Prostate gland (tissue), 2 donors: Measurements from ENCODE around the gene ARHGAP24. TPM values are rescaled to one million over a fixed set of nuclear protein-coding genes. Genes with fewer than 3 reads are reported as not detected.

Experiments
- DNase-seq: peaks from one replicate; pipeline ENCODE4 v3.0.0-alpha.2; 2019; ENCODE audit warnings: low spot score
- H3K27ac ChIP-seq, 2 donors: fragments of 200-600 bp; sonication (generic); 2 replicates each; pipeline ENCODE4 v1.5.1; 2017 to 2019
- H3K27me3 ChIP-seq: fragments of 200-600 bp; sonication (generic); replicated peaks from 2 replicates; pipeline ENCODE4 v1.5.1; 2019; ENCODE audit not compliant: insufficient read depth
- H3K36me3 ChIP-seq, 2 donors: fragments of 200-600 bp; sonication (generic); 1 replicate in 1 of 2; 2 replicates in 1 of 2; pipeline versions ENCODE4 v1.5.1 to v1.8.1; 2017 to 2019
- H3K4me1 ChIP-seq: fragments of 200-600 bp; sonication (generic); replicated peaks from 2 replicates; pipeline ENCODE4 v1.5.1; 2019
- H3K4me3 ChIP-seq, 2 donors: fragments of 200-600 bp; sonication (generic); 2 replicates each; pipeline ENCODE4 v1.5.1; 2017 to 2019
- H3K9me3 ChIP-seq: fragments of 200-600 bp; sonication (generic); 2 replicates; pipeline ENCODE4 v1.5.1; 2017
- POLR2A ChIP-seq: fragments of 450-650 bp; IDR thresholded peaks from one replicate; pipeline ENCODE4 v1.6.1; 2016; ENCODE audit warnings: antibody characterized with exemption, mild to moderate bottlenecking
- POLR2AphosphoS5 ChIP-seq: sonication (generic); formaldehyde crosslinking; IDR thresholded peaks from one replicate; pipeline ENCODE4 v1.6.1; 2017; ENCODE audit warnings: antibody characterized with exemption
- WGBS: methylation state at CpG from one replicate; pipeline ENCODE4 v1.1.5; 2018; 5-methylcytosine and 5-hydroxymethylcytosine counted together
- intact Hi-C: fragments of 100-400 bp; cut with DNase I; formaldehyde crosslinking; loops from one replicate; pipeline ENCODE4 v1.14.2; 2022
- total RNA-seq, 2 donors: library from RNA; depleted of rRNA; stranded (reverse); fragments of >200 nt; gene quantifications; one replicate each; pipeline ENCODE4 v1.1.0, GENCODE V29; 2016
- TF ChIP-seq, protein P1 (sequence below), 4 experiments: fragments of 200-600 bp in 2 of 4; fragments of 450-650 bp in 2 of 4; sonication (generic) in 2 of 4; IDR thresholded peaks; 1 replicate in 3 of 4; 2 replicates in 1 of 4; pipeline ENCODE4 v1.5.1; 2016 to 2019; ENCODE audit warnings: antibody characterized with exemption in 4 of 4, mild to moderate bottlenecking in 2 of 4, moderate library complexity in 2 of 4

ARHGAP24 gene
- total RNA-seq, 2 donors from 2014 or later: 6.7 to 7.4 TPM

GRCh38 chr4:85862896-85863295 lies 387.9 kb downstream of the ARHGAP24 start:
- H3K4me1 ChIP-seq: peaks cover 4% of the 10 kb centered on the region
- intact Hi-C loops: no loop called here
- H3K27ac ChIP-seq: no peak overlapping the region
- TF ChIP-seq, protein P1, sequence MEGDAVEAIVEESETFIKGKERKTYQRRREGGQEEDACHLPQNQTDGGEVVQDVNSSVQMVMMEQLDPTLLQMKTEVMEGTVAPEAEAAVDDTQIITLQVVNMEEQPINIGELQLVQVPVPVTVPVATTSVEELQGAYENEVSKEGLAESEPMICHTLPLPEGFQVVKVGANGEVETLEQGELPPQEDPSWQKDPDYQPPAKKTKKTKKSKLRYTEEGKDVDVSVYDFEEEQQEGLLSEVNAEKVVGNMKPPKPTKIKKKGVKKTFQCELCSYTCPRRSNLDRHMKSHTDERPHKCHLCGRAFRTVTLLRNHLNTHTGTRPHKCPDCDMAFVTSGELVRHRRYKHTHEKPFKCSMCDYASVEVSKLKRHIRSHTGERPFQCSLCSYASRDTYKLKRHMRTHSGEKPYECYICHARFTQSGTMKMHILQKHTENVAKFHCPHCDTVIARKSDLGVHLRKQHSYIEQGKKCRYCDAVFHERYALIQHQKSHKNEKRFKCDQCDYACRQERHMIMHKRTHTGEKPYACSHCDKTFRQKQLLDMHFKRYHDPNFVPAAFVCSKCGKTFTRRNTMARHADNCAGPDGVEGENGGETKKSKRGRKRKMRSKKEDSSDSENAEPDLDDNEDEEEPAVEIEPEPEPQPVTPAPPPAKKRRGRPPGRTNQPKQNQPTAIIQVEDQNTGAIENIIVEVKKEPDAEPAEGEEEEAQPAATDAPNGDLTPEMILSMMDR (IDR thresholded peaks at IDR 0.05): no peak
- TF ChIP-seq POLR2AphosphoS5: no peak
- no peak for TF ChIP-seq POLR2A
- no peaks in the 10 kb centered on the region for H3K9me3 ChIP-seq
- no peaks in the 10 kb centered on the region for H3K27me3 ChIP-seq
- no peaks in the 10 kb centered on the region for H3K36me3 ChIP-seq
- no peak for DNase-seq
- 81% methylated on average over 4 of the region's 4 CpGs for WGBS
- H3K4me3 ChIP-seq: no peak overlapping the region

- Histone ChIP-seq H3K36me3 (no peaks in the 10 kb centered on the region), H3K27ac (no peak overlapping the region), H3K4me1 (peaks cover 4% of the 10 kb centered on the region), H3K9me3 (no peaks in the 10 kb centered on the region), H3K4me3 (no peak overlapping the region), H3K27me3 (no peaks in the 10 kb centered on the region)
- 74% methylated on average over 5 of the region's 5 CpGs for WGBS
- TF ChIP-seq POLR2A: no peak
- DNase-seq: no peak
- intact Hi-C loops: no loop called here
Measured at GRCh38 chr4:85864259-85865205, 389.6 kb downstream of the ARHGAP24 start.

DNA sequence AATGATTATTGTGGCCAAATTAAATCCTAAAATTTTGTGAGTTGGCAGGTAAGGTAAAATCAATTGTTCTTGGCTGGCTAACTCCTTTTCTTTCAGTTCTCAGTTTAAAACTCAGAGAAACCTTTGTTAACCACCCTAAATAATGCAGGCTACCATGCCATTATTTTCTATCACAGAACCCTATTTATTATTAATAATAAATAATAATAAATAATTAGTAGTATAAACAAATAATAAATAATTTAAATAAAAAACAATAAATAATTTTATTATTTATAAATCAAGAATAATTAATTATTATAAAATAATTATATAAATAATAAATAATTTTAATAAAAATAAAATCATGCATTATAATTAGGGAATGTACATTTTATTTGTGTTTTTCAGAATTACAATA lies 390.3 kb downstream of the ARHGAP24 start:
- no peak for DNase-seq
- TF ChIP-seq POLR2AphosphoS5 (no peak), POLR2A (no peak)
- Histone ChIP-seq H3K27ac (no peak overlapping the region), H3K4me1 (peaks cover 4% of the 10 kb centered on the region), H3K9me3 (no peaks in the 10 kb centered on the region), H3K27me3 (no peaks in the 10 kb centered on the region), H3K36me3 (no peaks in the 10 kb centered on the region), H3K4me3 (no peak overlapping the region)
- intact Hi-C loops: no loop called here

DNA sequence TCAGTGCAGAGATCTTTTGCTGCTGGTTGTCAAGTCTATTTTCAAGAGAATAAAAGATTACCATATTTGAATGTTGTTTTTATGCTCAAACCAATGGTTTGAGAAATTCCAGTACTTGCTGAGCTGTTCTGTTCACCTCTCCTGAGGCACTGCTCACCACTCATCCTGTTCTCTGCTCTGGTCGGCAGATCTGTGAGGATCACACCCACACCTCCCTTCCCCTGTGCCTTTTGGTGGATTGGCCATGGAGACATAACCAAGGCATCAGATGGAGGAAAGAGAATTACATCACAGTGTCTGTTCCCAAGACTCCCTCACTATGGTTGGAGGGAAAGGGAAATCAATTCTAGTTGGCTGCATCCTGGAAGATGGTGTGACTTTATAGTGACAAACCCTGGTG lies 391.6 kb downstream of the ARHGAP24 start:
- TF ChIP-seq, protein P1 (IDR thresholded peaks at IDR 0.05): no peak
- TF ChIP-seq POLR2A (no peak), POLR2AphosphoS5 (no peak)
- intact Hi-C loops: no loop called here
- Histone ChIP-seq H3K9me3 (no peaks in the 10 kb centered on the region), H3K36me3 (no peaks in the 10 kb centered on the region), H3K27me3 (no peaks in the 10 kb centered on the region), H3K4me3 (no peak overlapping the region), H3K4me1 (peaks cover under 1% of the 10 kb centered on the region), H3K27ac (no peak overlapping the region)
- no peak for DNase-seq
- 89% methylated on average over 1 of the region's 1 CpG for WGBS

DNA sequence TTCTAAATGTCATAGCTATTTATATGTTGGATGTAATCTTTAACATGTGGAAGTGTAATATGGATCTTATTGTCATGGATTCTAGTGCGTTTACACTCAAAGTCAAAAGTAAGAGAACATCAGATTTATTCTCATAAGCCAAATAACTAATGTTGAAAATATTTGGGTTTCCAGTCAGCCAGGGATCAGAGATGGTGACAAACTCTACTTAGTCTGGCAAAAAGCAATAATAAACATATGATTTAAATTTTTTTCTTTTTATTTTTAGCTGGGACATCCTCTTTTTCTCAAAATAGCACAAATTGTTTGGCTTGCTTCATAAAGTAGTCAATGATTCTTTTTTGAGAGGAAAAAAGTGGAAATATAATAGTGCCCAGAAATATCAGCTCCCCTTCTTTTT lies 392.3 kb downstream of the ARHGAP24 start:
- H3K9me3 ChIP-seq: no peaks in the 10 kb centered on the region
- intact Hi-C loops: no loop called here
- WGBS: 89% methylated on average over 1 of the region's 1 CpG
- no peaks in the 10 kb centered on the region for H3K4me1 ChIP-seq
- no peak overlapping the region for H3K27ac ChIP-seq
- H3K27me3 ChIP-seq: no peaks in the 10 kb centered on the region
- no peaks in the 10 kb centered on the region for H3K36me3 ChIP-seq
- no peak for DNase-seq
- TF ChIP-seq POLR2AphosphoS5 (no peak), POLR2A (no peak)
- TF ChIP-seq, protein P1 (IDR thresholded peaks at IDR 0.05): no peak
- no peak overlapping the region for H3K4me3 ChIP-seq

DNA sequence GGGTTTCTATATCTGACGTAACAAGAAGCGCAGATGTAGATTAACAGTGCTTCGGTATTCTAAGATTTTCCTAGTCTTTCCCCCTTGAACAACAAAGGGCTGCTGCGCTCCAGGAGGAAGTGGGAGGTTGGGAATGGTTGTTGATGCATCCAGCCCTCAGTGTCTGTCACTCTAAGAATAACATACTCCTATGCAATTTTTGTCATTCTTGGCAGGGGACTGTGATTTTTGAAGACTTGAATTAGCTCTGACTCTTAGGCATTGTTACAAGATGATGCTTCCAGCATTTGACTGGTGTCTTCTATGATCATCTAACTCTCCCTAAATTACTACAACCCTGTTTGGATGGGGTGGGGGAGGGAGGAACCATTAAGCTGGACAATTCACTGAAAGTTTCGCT lies 394.2 kb downstream of the ARHGAP24 start:
- Histone ChIP-seq H3K27me3 (no peaks in the 10 kb centered on the region), H3K36me3 (no peaks in the 10 kb centered on the region), H3K4me3 (no peak overlapping the region), H3K27ac (no peak overlapping the region), H3K9me3 (no peaks in the 10 kb centered on the region), H3K4me1 (no peaks in the 10 kb centered on the region)
- intact Hi-C loops: no loop called here
- TF ChIP-seq, protein P1 (IDR thresholded peaks at IDR 0.05): no peak
- TF ChIP-seq POLR2AphosphoS5 (no peak), POLR2A (no peak)
- WGBS: 77% methylated on average over 5 of the region's 5 CpGs
- no peak for DNase-seq
